GM18519 (cell line): ENCODE data around the gene SIN3A.
"Not testable (repeated sequence)": the region's sequence is repeated elsewhere in the genome, so short reads cannot be mapped to it uniquely, and the experiment has no call there.

ENCODE experiments used
- ATAC-seq: cut with Tn5 transposase; IDR thresholded peaks from one replicate; pipeline ENCODE4 v1.9.1; 2021; ENCODE audit warnings: mild to moderate bottlenecking, moderate library complexity; ENCODE audit not compliant: unreplicated experiment, low FRiP score

The SIN3A gene

GRCh38 chr15:75359537-75360250 is 91.8 kb downstream of the SIN3A start:
- no peak for ATAC-seq

- no peak for ATAC-seq
Measured at GRCh38 chr15:75358771-75359536, 92.5 kb downstream of the SIN3A start.

GRCh38 chr15:75357976-75358673 is 93.4 kb downstream of the SIN3A start:
- ATAC-seq = no peak

GRCh38 chr15:75356517-75356916 is 95.0 kb downstream of the SIN3A start:
- no peak for ATAC-seq

GRCh38 chr15:75356006-75356405 is 95.5 kb downstream of the SIN3A start:
- ATAC-seq = no peak

- no peak for ATAC-seq
Measured at GRCh38 chr15:75355369-75355768, 96.1 kb downstream of the SIN3A start.

- no peak for ATAC-seq
Measured at GRCh38 chr15:75354454-75354853, 97.0 kb downstream of the SIN3A start.

- no peak for ATAC-seq
Measured at GRCh38 chr15:75353604-75354003, 97.9 kb downstream of the SIN3A start.

GRCh38 chr15:75352186-75353080 is 99.1 kb downstream of the SIN3A start:
- no peak for ATAC-seq

- ATAC-seq = no peak
Measured at GRCh38 chr15:75350601-75351361, 100.7 kb downstream of the SIN3A start.

GRCh38 chr15:75349851-75350588 is 101.5 kb downstream of the SIN3A start:
- no peak for ATAC-seq

- ATAC-seq = not testable (repeated sequence)
Measured at GRCh38 chr15:75349351-75349669, 102.2 kb downstream of the SIN3A start.

- ATAC-seq = no peak
Measured at GRCh38 chr15:75348562-75349350, 102.7 kb downstream of the SIN3A start.

GRCh38 chr15:75348034-75348561 is 103.4 kb downstream of the SIN3A start:
- no peak for ATAC-seq

GRCh38 chr15:75347222-75348033 is 104.1 kb downstream of the SIN3A start:
- ATAC-seq = no peak

- no peak for ATAC-seq
Measured at GRCh38 chr15:75346796-75347221, 104.7 kb downstream of the SIN3A start, which contains the start of gene NEIL1. Gene NEIL1 (plus strand): TSS chr15:75347039. CDS start chr15:75348906, 1,867 bp downstream.

- ATAC-seq = not testable (repeated sequence)
Measured at GRCh38 chr15:75343953-75344352, 107.5 kb downstream of the SIN3A start.
